Smooth muscle cell (in vitro differentiated cells): ENCODE data around the gene TTLL9. TPM values are rescaled to one million over a fixed set of nuclear protein-coding genes. Genes with fewer than 3 reads are reported as not detected.
"Not testable (repeated sequence)": the region's sequence is repeated elsewhere in the genome, so short reads cannot be mapped to it uniquely, and the experiment has no call there.

ENCODE experiments used
- DNase-seq: peaks from one replicate; lab custom pipeline; 2025; ENCODE audit not compliant: unreplicated experiment; lab: John Stamatoyannopoulos, UW
- H2AFZ ChIP-seq: fragments of 200-600 bp; sonication (generic); 2 replicates; pipeline ENCODE4 v1.6.0; 2016; ENCODE audit warnings: antibody characterized with exemption, low read depth, mild to moderate bottlenecking
- H3F3A ChIP-seq: fragments of 200-600 bp; sonication (generic); 2 replicates; pipeline ENCODE4 v1.6.0; 2017; ENCODE audit warnings: antibody characterized with exemption, low read depth
- H3K27ac ChIP-seq: fragments of 200-600 bp; sonication (generic); 2 replicates; pipeline ENCODE4 v1.5.1; 2016; ENCODE audit warnings: low read depth, mild to moderate bottlenecking
- H3K27me3 ChIP-seq: fragments of 200-600 bp; sonication (generic); 2 replicates; pipeline ENCODE4 v1.6.1; 2016; ENCODE audit warnings: low read depth, mild to moderate bottlenecking
- H3K36me3 ChIP-seq: fragments of 200-600 bp; sonication (generic); 2 replicates; pipeline ENCODE4 v1.5.1; 2016; ENCODE audit warnings: low read depth
- H3K4me1 ChIP-seq: fragments of 200-600 bp; sonication (generic); 2 replicates; pipeline ENCODE4 v1.5.1; 2016; ENCODE audit warnings: low read depth
- H3K4me2 ChIP-seq: fragments of 200-600 bp; sonication (generic); 2 replicates; pipeline ENCODE4 v1.6.0; 2016; ENCODE audit warnings: mild to moderate bottlenecking
- H3K4me3 ChIP-seq: fragments of 200-600 bp; sonication (generic); 2 replicates; pipeline ENCODE4 v1.5.1; 2016; ENCODE audit warnings: mild to moderate bottlenecking
- H3K79me2 ChIP-seq: fragments of 200-600 bp; sonication (generic); 2 replicates; pipeline ENCODE4 v1.6.0; 2016; ENCODE audit warnings: low read depth, mild to moderate bottlenecking
- H3K9ac ChIP-seq: fragments of 200-600 bp; sonication (generic); 2 replicates; pipeline ENCODE4 v1.6.0; 2016; ENCODE audit warnings: low read depth
- H3K9me3 ChIP-seq: fragments of 200-600 bp; sonication (generic); replicated peaks from 2 replicates; pipeline ENCODE4 v1.5.1; 2016; ENCODE audit warnings: low read depth
- H4K20me1 ChIP-seq: fragments of 200-600 bp; sonication (generic); 2 replicates; pipeline ENCODE4 v1.6.0; 2016; ENCODE audit warnings: low read depth
- CTCF ChIP-seq: fragments of 200-600 bp; sonication (generic); IDR thresholded peaks from 2 replicates; pipeline ENCODE4 v1.5.1; 2017; ENCODE audit warnings: borderline replicate concordance, mild to moderate bottlenecking, antibody characterized with exemption; ENCODE audit not compliant: insufficient read depth, poor library complexity, severe bottlenecking
- WGBS: methylation state at CpG from one replicate; pipeline ENCODE4 v1.1.7; 2016; ENCODE audit warnings: low lambda C conversion rate; 5-methylcytosine and 5-hydroxymethylcytosine counted together
- polyA plus RNA-seq: library from polyadenylated mRNA; unstranded; fragments of >200 nt; fragmentation: Nextera tagmentation; extraction: Ambion mirVana; gene quantifications from 2 replicates; pipeline ENCODE4 v1.2.1, GENCODE V29; 2016
- total RNA-seq: library from RNA; depleted of rRNA; stranded (reverse); fragments of >200 nt; gene quantifications from 2 replicates; pipeline ENCODE4 v1.2.3, GENCODE V29; 2014

The TTLL9 gene
- total and polyA plus RNA-seq, 2 experiments from 2014 or later = 0.13 TPM; not detected in 1

DNA sequence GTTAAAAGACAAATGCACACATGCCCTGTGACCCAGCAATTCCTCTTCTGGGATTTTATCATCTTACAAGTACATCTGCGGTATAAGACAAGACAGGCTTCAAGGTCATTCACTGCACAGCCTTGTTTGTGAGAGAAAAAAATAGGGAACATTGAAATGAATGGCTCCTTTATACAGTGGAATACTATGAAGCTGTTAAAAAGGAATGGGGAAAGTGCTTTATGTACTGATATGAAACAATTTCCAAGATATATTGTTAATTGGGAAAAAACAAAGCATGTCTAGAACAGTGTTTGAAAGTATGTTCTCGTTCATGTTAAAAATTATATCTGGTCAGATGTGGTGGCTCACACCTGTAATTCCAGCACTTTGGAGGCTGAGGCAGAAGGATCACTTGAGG is 56.1 kb downstream of the TTLL9 start:
- Histone ChIP-seq H3K9ac (no peak overlapping the region), H3K4me2 (no peak overlapping the region), H3K27ac (no peak overlapping the region), H3F3A (no peaks in the 10 kb centered on the region), H3K9me3 (no peaks in the 10 kb centered on the region), H3K4me3 (no peak overlapping the region), H3K27me3 (no peaks in the 10 kb centered on the region), H3K4me1 (no peaks in the 10 kb centered on the region), H3K36me3 (no peaks in the 10 kb centered on the region), H3K79me2 (no peaks in the 10 kb centered on the region), H2AFZ (no peak overlapping the region), H4K20me1 (no peaks in the 10 kb centered on the region)
- TF ChIP-seq CTCF = no peak
- no peak for DNase-seq
- WGBS = 95% methylated on average over 2 of the region's 2 CpGs

DNA sequence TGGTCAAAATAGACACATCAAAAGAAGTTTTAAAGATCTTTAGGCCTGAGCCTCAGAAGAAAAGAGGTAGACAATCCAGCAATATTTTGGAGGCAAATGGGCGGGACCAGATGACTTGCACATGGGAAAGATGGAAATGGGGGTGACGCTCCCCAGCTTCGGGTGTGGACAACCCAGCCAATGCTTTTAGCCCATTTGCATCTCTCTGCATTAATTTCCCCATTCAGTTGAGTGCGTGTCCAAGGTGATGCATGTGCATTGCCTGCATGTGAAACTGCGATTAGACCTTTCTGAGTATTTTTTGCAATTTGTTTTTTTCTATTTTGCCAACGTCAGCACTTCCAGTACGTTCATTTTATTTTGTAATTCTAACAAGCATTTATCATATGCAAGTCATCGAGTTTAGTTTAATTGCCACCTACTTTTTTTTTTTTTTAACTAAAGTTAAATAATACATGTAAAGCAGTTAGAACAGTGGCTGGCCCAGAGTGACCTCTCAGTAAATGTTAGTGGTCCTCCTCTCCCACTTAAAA is 57.3 kb downstream of the TTLL9 start:
- no peak overlapping the region for H3K27ac ChIP-seq
- H3F3A ChIP-seq = no peaks in the 10 kb centered on the region
- no peaks in the 10 kb centered on the region for H3K79me2 ChIP-seq
- no peaks in the 10 kb centered on the region for H3K4me1 ChIP-seq
- TF ChIP-seq CTCF = no peak
- no peak overlapping the region for H3K9ac ChIP-seq
- H2AFZ ChIP-seq = no peak overlapping the region
- 92% methylated on average over 8 of the region's 8 CpGs for WGBS
- H3K9me3 ChIP-seq = no peaks in the 10 kb centered on the region
- no peaks in the 10 kb centered on the region for H3K27me3 ChIP-seq
- no peak overlapping the region for H3K4me3 ChIP-seq
- no peak for DNase-seq
- no peak overlapping the region for H3K4me2 ChIP-seq
- H4K20me1 ChIP-seq = no peaks in the 10 kb centered on the region
- H3K36me3 ChIP-seq = no peaks in the 10 kb centered on the region

- H3K36me3 ChIP-seq, H3K9ac ChIP-seq, H3K27me3 ChIP-seq, H2AFZ ChIP-seq, DNase-seq, H3K27ac ChIP-seq, H4K20me1 ChIP-seq, H3K4me1 ChIP-seq, H3K4me3 ChIP-seq, H3F3A ChIP-seq, H3K4me2 ChIP-seq, H3K79me2 ChIP-seq, H3K9me3 ChIP-seq: not testable (repeated sequence)
- WGBS = 59% methylated on average over 4 of the region's 4 CpGs
These were observed 59.2 kb downstream of the TTLL9 start for GRCh38 chr20:31929631-31930030.

DNA sequence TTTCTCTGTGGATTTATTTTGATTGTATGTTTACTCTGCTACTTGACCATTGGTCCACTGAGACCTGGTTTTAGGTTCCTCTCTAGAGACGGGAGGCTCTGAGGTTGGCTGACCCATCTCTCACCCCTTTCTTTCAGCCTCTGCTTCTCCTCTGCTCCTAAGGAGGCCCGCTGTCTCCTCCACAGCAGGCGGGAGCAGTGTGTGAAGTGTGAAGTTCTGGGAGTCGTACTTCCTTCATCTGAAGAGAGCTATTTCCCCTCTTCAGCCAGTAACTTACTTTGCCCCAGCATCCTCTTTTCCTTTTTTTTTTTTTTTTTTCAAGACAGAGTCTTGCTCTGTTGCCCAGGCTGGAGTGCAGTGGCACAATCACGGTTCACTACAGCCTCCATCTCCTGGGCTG is 60.3 kb downstream of the TTLL9 start:
- Histone ChIP-seq H3K9me3 (no peaks in the 10 kb centered on the region), H2AFZ (no peak overlapping the region), H3K27ac (no peak overlapping the region), H3K79me2 (no peaks in the 10 kb centered on the region), H3K27me3 (no peaks in the 10 kb centered on the region), H3K4me1 (no peaks in the 10 kb centered on the region), H3K4me3 (no peak overlapping the region), H3K9ac (no peak overlapping the region), H3K36me3 (no peaks in the 10 kb centered on the region), H3F3A (no peaks in the 10 kb centered on the region), H3K4me2 (no peak overlapping the region), H4K20me1 (no peaks in the 10 kb centered on the region)
- no peak for DNase-seq
- no peak for TF ChIP-seq CTCF
- whole genome bisulfite sequencing = 78% methylated on average over 5 of the region's 5 CpGs
